Liver (tissue), 9 donors: ENCODE measurements around the gene RGL4. TPM values are rescaled to one million over a fixed set of nuclear protein-coding genes. Genes with fewer than 3 reads are reported as not detected.

Source experiments
- DNase-seq: peaks from one replicate; pipeline ENCODE4 v3.0.0-alpha.2; 2017; ENCODE audit warnings: low spot score
- H3K27ac ChIP-seq, 2 donors: one replicate each; pipeline ENCODE4 v1.7.0; 2013; ENCODE audit warnings: inconsistent platforms in 2 of 2, low read length in 2 of 2, control low read depth in 1 of 2, low read depth in 1 of 2, mild to moderate bottlenecking in 1 of 2
- H3K27me3 ChIP-seq, 4 donors: one replicate each; pipeline versions ENCODE4 v1.6.1 to v1.7.0; 2013; ENCODE audit warnings: low read length in 3 of 4, inconsistent platforms in 1 of 4, mild to moderate bottlenecking in 1 of 4, moderate library complexity in 1 of 4; ENCODE audit not compliant: control insufficient read depth in 4 of 4, insufficient read depth in 4 of 4
- H3K36me3 ChIP-seq, 4 donors: one replicate each; pipeline versions ENCODE4 v1.6.1 to v1.7.0; 2013; ENCODE audit warnings: low read length in 3 of 4, mild to moderate bottlenecking in 3 of 4, low read depth in 1 of 4, moderate library complexity in 1 of 4; ENCODE audit not compliant: control insufficient read depth in 4 of 4, insufficient read depth in 3 of 4
- H3K4me1 ChIP-seq, 4 donors: one replicate each; pipeline versions ENCODE4 v1.6.1 to v1.7.0; 2013; ENCODE audit warnings: low read length in 3 of 4, mild to moderate bottlenecking in 3 of 4, moderate library complexity in 1 of 4; ENCODE audit not compliant: control insufficient read depth in 4 of 4, insufficient read depth in 4 of 4
- H3K4me3 ChIP-seq, 3 donors: one replicate each; pipeline versions ENCODE4 v1.6.1 to v1.7.0; 2013; ENCODE audit warnings: low read length in 3 of 3, control low read depth in 1 of 3, low read depth in 1 of 3, mild to moderate bottlenecking in 1 of 3
- H3K9ac ChIP-seq, 2 donors: one replicate each; pipeline ENCODE4 v1.7.0; 2013; ENCODE audit warnings: low read length in 2 of 2, mild to moderate bottlenecking in 2 of 2, moderate library complexity in 2 of 2, control low read depth in 1 of 2, low read depth in 1 of 2
- H3K9me3 ChIP-seq, 4 donors: one replicate each; pipeline versions ENCODE4 v1.6.1 to v1.7.0; 2013; ENCODE audit warnings: low read length in 3 of 4; ENCODE audit not compliant: control insufficient read depth in 4 of 4
- EGR1 ChIP-seq, 2 donors: IDR thresholded peaks; 2 replicates each; pipeline ENCODE4 v1.6.1; 2016 to 2018; ENCODE audit warnings: antibody characterized with exemption in 2 of 2, low read depth in 2 of 2
- FOXA1 ChIP-seq: IDR thresholded peaks from 2 replicates; pipeline ENCODE4 v1.6.1; 2016; ENCODE audit warnings: antibody characterized with exemption
- FOXA2 ChIP-seq: IDR thresholded peaks from 2 replicates; pipeline ENCODE4 v1.6.1; 2016; ENCODE audit warnings: antibody characterized with exemption
- GABPA ChIP-seq, 2 donors: IDR thresholded peaks in 1 of 2; conservative IDR thresholded peaks in 1 of 2; 2 replicates each; pipeline ENCODE4 v1.6.1; 2016; ENCODE audit warnings: antibody characterized with exemption in 2 of 2, mild to moderate bottlenecking in 1 of 2, moderate library complexity in 1 of 2
- HNF4A ChIP-seq, 2 donors: conservative IDR thresholded peaks; 2 replicates each; pipeline ENCODE4 v1.6.1; 2016; ENCODE audit warnings: antibody characterized with exemption in 2 of 2, mild to moderate bottlenecking in 2 of 2
- HNF4G ChIP-seq: IDR thresholded peaks from 2 replicates; pipeline ENCODE4 v1.6.1; 2016; ENCODE audit warnings: antibody characterized with exemption
- JUND ChIP-seq, 2 donors: IDR thresholded peaks; 2 replicates each; pipeline ENCODE4 v1.6.1; 2016; ENCODE audit warnings: antibody characterized with exemption in 2 of 2
- NR2F2 ChIP-seq: IDR thresholded peaks from 2 replicates; pipeline ENCODE4 v1.6.1; 2016; ENCODE audit warnings: antibody characterized with exemption
- RAD21 ChIP-seq, 2 donors: IDR thresholded peaks; 2 replicates each; pipeline ENCODE4 v1.6.1; 2016; ENCODE audit warnings: antibody characterized with exemption in 2 of 2, mild to moderate bottlenecking in 2 of 2
- RXRA ChIP-seq, 2 donors: IDR thresholded peaks; 2 replicates each; pipeline ENCODE4 v1.6.1; 2017 to 2018; ENCODE audit warnings: antibody characterized with exemption in 2 of 2, mild to moderate bottlenecking in 1 of 2
- SP1 ChIP-seq: IDR thresholded peaks from 2 replicates; pipeline ENCODE4 v1.6.1; 2018; ENCODE audit warnings: antibody characterized with exemption, mild to moderate bottlenecking
- TAF1 ChIP-seq: conservative IDR thresholded peaks from 2 replicates; pipeline ENCODE4 v1.6.1; 2016; ENCODE audit warnings: antibody characterized with exemption, mild to moderate bottlenecking
- YY1 ChIP-seq: IDR thresholded peaks from 2 replicates; pipeline ENCODE4 v1.6.1; 2016; ENCODE audit warnings: antibody characterized with exemption, mild to moderate bottlenecking
- WGBS: extraction: QIAGEN DNeasy Blood & Tissue Kit; methylation state at CpG from one replicate; pipeline ENCODE4 v1.1.7; 2013; 5-methylcytosine and 5-hydroxymethylcytosine counted together
- polyA plus RNA-seq, 2 donors: library from polyadenylated mRNA; stranded (reverse) in 1 of 2; unstranded in 1 of 2; fragments of 200-250 nt in 1 of 2; fragments of >200 nt in 1 of 2; fragmentation: Nextera tagmentation in 1 of 2; extraction: Ambion mirVana in 1 of 2; gene quantifications; one replicate each; pipeline versions ENCODE4 v1.2.1 to v1.2.3, GENCODE V29; 2013 to 2015
- total RNA-seq, 2 donors: library from RNA; depleted of rRNA; stranded (reverse); fragments of >200 nt; gene quantifications; one replicate each; pipeline ENCODE4 v1.2.3, GENCODE V29; 2014
- TF ChIP-seq, protein P1 (sequence below): IDR thresholded peaks from 2 replicates; pipeline ENCODE4 v1.6.1; 2016; ENCODE audit warnings: antibody characterized with exemption
- TF ChIP-seq, protein P2 (sequence below): fragments of 150-350 bp; IDR thresholded peaks from 2 replicates; pipeline ENCODE4 v1.5.1; 2017; ENCODE audit warnings: improper control_type of control experiment, low read depth, low read length; ENCODE audit not compliant: missing input control
- TF ChIP-seq, protein P3 (sequence below): IDR thresholded peaks from 2 replicates; pipeline ENCODE4 v1.6.1; 2016; ENCODE audit warnings: antibody characterized with exemption, mild to moderate bottlenecking
- TF ChIP-seq, protein P4 (sequence below): IDR thresholded peaks from 2 replicates; pipeline ENCODE4 v1.6.1; 2016; ENCODE audit warnings: antibody characterized with exemption
- TF ChIP-seq, protein P5 (sequence below): IDR thresholded peaks from 2 replicates; pipeline ENCODE4 v1.6.1; 2016; ENCODE audit warnings: antibody characterized with exemption
- donor health status: healthy.
- donor health status: healthy.
- donor health status: healthy.
- donor health status: healthy.
- donor health status: healthy.

Gene RGL4
- total and polyA plus RNA-seq, 4 donors: 0.25 to 6.2 (median 0.56) TPM

DNA sequence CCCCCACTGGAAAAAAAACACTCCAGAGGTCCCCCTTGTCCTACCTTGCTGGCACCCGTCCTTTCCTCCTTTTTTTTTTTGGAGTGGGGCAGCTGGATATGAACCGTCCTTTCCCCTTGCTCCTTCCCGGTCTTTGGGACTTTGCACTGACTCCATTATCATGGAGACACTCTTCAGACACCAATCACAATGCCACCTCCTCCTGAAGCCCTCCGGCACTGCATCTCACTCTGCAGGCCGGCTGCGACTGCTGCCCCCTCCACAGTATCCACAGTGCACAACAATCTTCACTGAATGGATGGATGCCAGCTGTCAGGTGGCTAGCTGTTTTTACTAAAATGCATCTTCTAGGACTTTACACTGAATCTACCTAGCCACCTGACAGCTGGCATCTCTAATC is 12.7 kb upstream of the RGL4 start:
- H3K27ac ChIP-seq: no peak overlapping the region
- no peak overlapping the region for H3K4me3 ChIP-seq
- no peak overlapping the region for H3K9ac ChIP-seq
- no peaks in the 10 kb centered on the region for H3K9me3 ChIP-seq
- DNase-seq: no peak
- WGBS: 99% methylated on average over 6 of the region's 6 CpGs
- peaks cover 0 to 7% (median 3%) of the 10 kb centered on the region in 4 donors for H3K36me3 ChIP-seq
- TF ChIP-seq HNF4A (conservative IDR thresholded peaks at IDR 0.05) (no peak), TAF1 (no peak), EGR1 (IDR thresholded peaks at IDR 0.05; ENCODE audit: low read depth in 2 of 2) (no peak), GABPA (IDR thresholded peaks at IDR 0.05 in 1 of 2, conservative IDR thresholded peaks at IDR 0.05 in 1 of 2) (no peak), NR2F2 (no peak), RXRA (IDR thresholded peaks at IDR 0.05) (no peak), YY1 (no peak), RAD21 (IDR thresholded peaks at IDR 0.05) (no peak), JUND (IDR thresholded peaks at IDR 0.05) (no peak), FOXA2 (no peak), HNF4G (no peak), SP1 (no peak), FOXA1 (no peak)
- TF ChIP-seq, protein P1, sequence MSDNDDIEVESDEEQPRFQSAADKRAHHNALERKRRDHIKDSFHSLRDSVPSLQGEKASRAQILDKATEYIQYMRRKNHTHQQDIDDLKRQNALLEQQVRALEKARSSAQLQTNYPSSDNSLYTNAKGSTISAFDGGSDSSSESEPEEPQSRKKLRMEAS: no peak
- TF ChIP-seq, protein P2, sequence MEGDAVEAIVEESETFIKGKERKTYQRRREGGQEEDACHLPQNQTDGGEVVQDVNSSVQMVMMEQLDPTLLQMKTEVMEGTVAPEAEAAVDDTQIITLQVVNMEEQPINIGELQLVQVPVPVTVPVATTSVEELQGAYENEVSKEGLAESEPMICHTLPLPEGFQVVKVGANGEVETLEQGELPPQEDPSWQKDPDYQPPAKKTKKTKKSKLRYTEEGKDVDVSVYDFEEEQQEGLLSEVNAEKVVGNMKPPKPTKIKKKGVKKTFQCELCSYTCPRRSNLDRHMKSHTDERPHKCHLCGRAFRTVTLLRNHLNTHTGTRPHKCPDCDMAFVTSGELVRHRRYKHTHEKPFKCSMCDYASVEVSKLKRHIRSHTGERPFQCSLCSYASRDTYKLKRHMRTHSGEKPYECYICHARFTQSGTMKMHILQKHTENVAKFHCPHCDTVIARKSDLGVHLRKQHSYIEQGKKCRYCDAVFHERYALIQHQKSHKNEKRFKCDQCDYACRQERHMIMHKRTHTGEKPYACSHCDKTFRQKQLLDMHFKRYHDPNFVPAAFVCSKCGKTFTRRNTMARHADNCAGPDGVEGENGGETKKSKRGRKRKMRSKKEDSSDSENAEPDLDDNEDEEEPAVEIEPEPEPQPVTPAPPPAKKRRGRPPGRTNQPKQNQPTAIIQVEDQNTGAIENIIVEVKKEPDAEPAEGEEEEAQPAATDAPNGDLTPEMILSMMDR: no peak
- TF ChIP-seq, protein P3, sequence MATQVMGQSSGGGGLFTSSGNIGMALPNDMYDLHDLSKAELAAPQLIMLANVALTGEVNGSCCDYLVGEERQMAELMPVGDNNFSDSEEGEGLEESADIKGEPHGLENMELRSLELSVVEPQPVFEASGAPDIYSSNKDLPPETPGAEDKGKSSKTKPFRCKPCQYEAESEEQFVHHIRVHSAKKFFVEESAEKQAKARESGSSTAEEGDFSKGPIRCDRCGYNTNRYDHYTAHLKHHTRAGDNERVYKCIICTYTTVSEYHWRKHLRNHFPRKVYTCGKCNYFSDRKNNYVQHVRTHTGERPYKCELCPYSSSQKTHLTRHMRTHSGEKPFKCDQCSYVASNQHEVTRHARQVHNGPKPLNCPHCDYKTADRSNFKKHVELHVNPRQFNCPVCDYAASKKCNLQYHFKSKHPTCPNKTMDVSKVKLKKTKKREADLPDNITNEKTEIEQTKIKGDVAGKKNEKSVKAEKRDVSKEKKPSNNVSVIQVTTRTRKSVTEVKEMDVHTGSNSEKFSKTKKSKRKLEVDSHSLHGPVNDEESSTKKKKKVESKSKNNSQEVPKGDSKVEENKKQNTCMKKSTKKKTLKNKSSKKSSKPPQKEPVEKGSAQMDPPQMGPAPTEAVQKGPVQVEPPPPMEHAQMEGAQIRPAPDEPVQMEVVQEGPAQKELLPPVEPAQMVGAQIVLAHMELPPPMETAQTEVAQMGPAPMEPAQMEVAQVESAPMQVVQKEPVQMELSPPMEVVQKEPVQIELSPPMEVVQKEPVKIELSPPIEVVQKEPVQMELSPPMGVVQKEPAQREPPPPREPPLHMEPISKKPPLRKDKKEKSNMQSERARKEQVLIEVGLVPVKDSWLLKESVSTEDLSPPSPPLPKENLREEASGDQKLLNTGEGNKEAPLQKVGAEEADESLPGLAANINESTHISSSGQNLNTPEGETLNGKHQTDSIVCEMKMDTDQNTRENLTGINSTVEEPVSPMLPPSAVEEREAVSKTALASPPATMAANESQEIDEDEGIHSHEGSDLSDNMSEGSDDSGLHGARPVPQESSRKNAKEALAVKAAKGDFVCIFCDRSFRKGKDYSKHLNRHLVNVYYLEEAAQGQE: no peak
- TF ChIP-seq, protein P4, sequence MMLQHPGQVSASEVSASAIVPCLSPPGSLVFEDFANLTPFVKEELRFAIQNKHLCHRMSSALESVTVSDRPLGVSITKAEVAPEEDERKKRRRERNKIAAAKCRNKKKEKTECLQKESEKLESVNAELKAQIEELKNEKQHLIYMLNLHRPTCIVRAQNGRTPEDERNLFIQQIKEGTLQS: no peak
- TF ChIP-seq, protein P5, sequence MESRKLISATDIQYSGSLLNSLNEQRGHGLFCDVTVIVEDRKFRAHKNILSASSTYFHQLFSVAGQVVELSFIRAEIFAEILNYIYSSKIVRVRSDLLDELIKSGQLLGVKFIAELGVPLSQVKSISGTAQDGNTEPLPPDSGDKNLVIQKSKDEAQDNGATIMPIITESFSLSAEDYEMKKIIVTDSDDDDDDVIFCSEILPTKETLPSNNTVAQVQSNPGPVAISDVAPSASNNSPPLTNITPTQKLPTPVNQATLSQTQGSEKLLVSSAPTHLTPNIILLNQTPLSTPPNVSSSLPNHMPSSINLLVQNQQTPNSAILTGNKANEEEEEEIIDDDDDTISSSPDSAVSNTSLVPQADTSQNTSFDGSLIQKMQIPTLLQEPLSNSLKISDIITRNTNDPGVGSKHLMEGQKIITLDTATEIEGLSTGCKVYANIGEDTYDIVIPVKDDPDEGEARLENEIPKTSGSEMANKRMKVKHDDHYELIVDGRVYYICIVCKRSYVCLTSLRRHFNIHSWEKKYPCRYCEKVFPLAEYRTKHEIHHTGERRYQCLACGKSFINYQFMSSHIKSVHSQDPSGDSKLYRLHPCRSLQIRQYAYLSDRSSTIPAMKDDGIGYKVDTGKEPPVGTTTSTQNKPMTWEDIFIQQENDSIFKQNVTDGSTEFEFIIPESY: no peak
- peaks cover 5 to 15% (median 8%) of the 10 kb centered on the region in 4 donors for H3K4me1 ChIP-seq
- no peaks in the 10 kb centered on the region for H3K27me3 ChIP-seq
